H9 (cell line): ENCODE data around the gene TYW1. TPM values are rescaled to one million over a fixed set of nuclear protein-coding genes. Genes with fewer than 3 reads are reported as not detected.
"Not testable (repeated sequence)": the region's sequence is repeated elsewhere in the genome, so short reads cannot be mapped to it uniquely, and the experiment has no call there.

Experiments used
- DNase-seq: peaks from one replicate; pipeline ENCODE4 v3.0.0-alpha.2; 2017
- H2AFZ ChIP-seq: one replicate; pipeline ENCODE4 v1.6.1; 2013; ENCODE audit warnings: mild to moderate bottlenecking, low read length, control low read depth, moderate library complexity
- H2AK5ac ChIP-seq: 2 replicates; pipeline ENCODE4 v1.6.1; 2013; ENCODE audit warnings: low read length, control low read depth, mixed read lengths; ENCODE audit not compliant: insufficient read length
- H2BK120ac ChIP-seq: one replicate; pipeline ENCODE4 v1.6.1; 2013; ENCODE audit warnings: low read depth, mild to moderate bottlenecking, low read length, control low read depth, inconsistent platforms; ENCODE audit not compliant: poor library complexity, severe bottlenecking
- H2BK12ac ChIP-seq: 2 replicates; pipeline ENCODE4 v1.6.1; 2013; ENCODE audit warnings: low read length, control low read depth, mixed read lengths, low read depth; ENCODE audit not compliant: insufficient read length
- H2BK15ac ChIP-seq: 2 replicates; pipeline ENCODE4 v1.6.1; 2013; ENCODE audit warnings: low read depth, low read length, control low read depth
- H2BK20ac ChIP-seq: one replicate; pipeline ENCODE4 v1.6.1; 2013; ENCODE audit warnings: low read depth, mild to moderate bottlenecking, low read length, control low read depth, inconsistent platforms; ENCODE audit not compliant: poor library complexity, severe bottlenecking
- H2BK5ac ChIP-seq: 2 replicates; pipeline ENCODE4 v1.6.1; 2013; ENCODE audit warnings: low read length, control low read depth, mixed read lengths; ENCODE audit not compliant: insufficient read length
- H3K14ac ChIP-seq: 2 replicates; pipeline ENCODE4 v1.6.1; 2013; ENCODE audit warnings: low read length, control low read depth; ENCODE audit not compliant: insufficient read depth
- H3K18ac ChIP-seq: 2 replicates; pipeline ENCODE4 v1.6.1; 2013; ENCODE audit warnings: low read depth, mild to moderate bottlenecking, mixed read lengths, low read length, control low read depth; ENCODE audit not compliant: insufficient read length
- H3K23ac ChIP-seq: 2 replicates; pipeline ENCODE4 v1.6.1; 2013; ENCODE audit warnings: low read length, control low read depth, mixed read lengths, low read depth; ENCODE audit not compliant: insufficient read length
- H3K23me2 ChIP-seq: 2 replicates; pipeline ENCODE4 v1.6.1; 2013; ENCODE audit warnings: low read depth, mild to moderate bottlenecking, mixed read lengths, low read length, control low read depth; ENCODE audit not compliant: insufficient read length, poor library complexity, severe bottlenecking
- H3K27ac ChIP-seq: 2 replicates; pipeline ENCODE4 v1.5.1; 2013; ENCODE audit warnings: low read length, control low read depth, mixed read lengths, low read depth; ENCODE audit not compliant: insufficient read length
- H3K27me3 ChIP-seq: 2 replicates; pipeline ENCODE4 v1.6.1; 2013; ENCODE audit warnings: low read length, control low read depth, inconsistent platforms; ENCODE audit not compliant: insufficient read depth
- H3K4ac ChIP-seq: 2 replicates; pipeline ENCODE4 v1.6.1; 2013; ENCODE audit warnings: low read depth, mild to moderate bottlenecking, control low read depth, inconsistent platforms, low read length, moderate library complexity
- H3K4me1 ChIP-seq: 2 replicates; pipeline ENCODE4 v1.6.1; 2013; ENCODE audit warnings: low read length, control low read depth, inconsistent platforms; ENCODE audit not compliant: insufficient read depth
- H3K4me2 ChIP-seq: 2 replicates; pipeline ENCODE4 v1.6.1; 2013; ENCODE audit warnings: low read length, control low read depth, mixed read lengths; ENCODE audit not compliant: insufficient read length, insufficient read depth
- H3K56ac ChIP-seq: 2 replicates; pipeline ENCODE4 v1.6.1; 2013; ENCODE audit warnings: low read depth, mild to moderate bottlenecking, mixed read lengths, low read length, control low read depth; ENCODE audit not compliant: insufficient read length
- H3K79me1 ChIP-seq: 2 replicates; pipeline ENCODE4 v1.6.1; 2013; ENCODE audit warnings: low read depth, mild to moderate bottlenecking, moderate library complexity, low read length, control low read depth, inconsistent platforms; ENCODE audit not compliant: insufficient read depth, poor library complexity, severe bottlenecking
- H3K79me2 ChIP-seq: 2 replicates; pipeline ENCODE4 v1.6.1; 2013; ENCODE audit warnings: low read length, control low read depth, inconsistent platforms; ENCODE audit not compliant: insufficient read depth
- H3K9ac ChIP-seq: 2 replicates; pipeline ENCODE4 v1.6.1; 2013; ENCODE audit warnings: low read length, control low read depth, mixed read lengths; ENCODE audit not compliant: insufficient read length; ENCODE audit errors: extremely low read depth
- H3K9me3 ChIP-seq: one replicate; pipeline ENCODE4 v1.6.1; 2013; ENCODE audit warnings: low read depth, low read length, inconsistent platforms; ENCODE audit not compliant: control insufficient read depth
- H3T11ph ChIP-seq: one replicate; pipeline ENCODE4 v1.6.1; 2013; ENCODE audit warnings: mild to moderate bottlenecking, low read length, control low read depth, inconsistent platforms
- H4K20me1 ChIP-seq: one replicate; pipeline ENCODE4 v1.6.1; 2013; ENCODE audit not compliant: control insufficient read depth, insufficient read length, insufficient read depth
- H4K5ac ChIP-seq: 2 replicates; pipeline ENCODE4 v1.6.1; 2013; ENCODE audit warnings: low read depth, mild to moderate bottlenecking, mixed read lengths, low read length, control low read depth; ENCODE audit not compliant: insufficient read length
- H4K8ac ChIP-seq: replicated peaks from 2 replicates; pipeline ENCODE4 v1.6.1; 2013; ENCODE audit warnings: low read length, control low read depth, mixed read lengths, low read depth; ENCODE audit not compliant: insufficient read length
- H4K91ac ChIP-seq: 2 replicates; pipeline ENCODE4 v1.6.1; 2013; ENCODE audit warnings: low read depth, mild to moderate bottlenecking, moderate library complexity, mixed read lengths, low read length, control low read depth; ENCODE audit not compliant: insufficient read length
- H3K27ac Mint-ChIP-seq, 3 experiments: 2 replicates in 2 of 3; 3 replicates in 1 of 3; pipeline ENCODE4 v1.8.0; 2020 to 2021; ENCODE audit warnings: mixed read lengths in 3 of 3, mild to moderate bottlenecking in 1 of 3, moderate library complexity in 1 of 3
- H3K27me3 Mint-ChIP-seq: 2 replicates; pipeline ENCODE4 v1.8.0; 2021; ENCODE audit warnings: low read depth, mild to moderate bottlenecking, moderate library complexity, mixed read lengths
- H3K36me3 Mint-ChIP-seq, 3 experiments: 2 replicates in 2 of 3; 3 replicates in 1 of 3; pipeline ENCODE4 v1.8.0; 2020 to 2021; ENCODE audit warnings: low read depth in 3 of 3, mixed read lengths in 3 of 3; ENCODE audit not compliant: insufficient read depth in 1 of 3
- H3K4me1 Mint-ChIP-seq, 2 experiments: 2 replicates each; pipeline ENCODE4 v1.8.0; 2020; ENCODE audit warnings: mixed read lengths in 2 of 2
- H3K4me3 Mint-ChIP-seq, 2 experiments: 2 replicates in 1 of 2; 3 replicates in 1 of 2; pipeline ENCODE4 v1.8.0; 2020 to 2021; ENCODE audit warnings: mild to moderate bottlenecking in 2 of 2, mixed read lengths in 2 of 2, moderate library complexity in 1 of 2
- H3K9me3 Mint-ChIP-seq, 2 experiments: 2 replicates in 1 of 2; 3 replicates in 1 of 2; pipeline ENCODE4 v1.8.0; 2020; ENCODE audit warnings: mild to moderate bottlenecking in 2 of 2, mixed read lengths in 2 of 2, moderate library complexity in 1 of 2
- WGBS: extraction: QIAGEN DNeasy Blood & Tissue Kit; methylation state at CpG from one replicate; pipeline ENCODE4 v1.1.7; 2013; ENCODE audit warnings: missing lambda C conversion rate, low lambda C conversion rate, mixed read lengths; ENCODE audit not compliant: insufficient read length; ENCODE audit errors: extremely low coverage; 5-methylcytosine and 5-hydroxymethylcytosine counted together
- total RNA-seq: library from RNA; stranded (reverse); gene quantifications from 2 replicates; pipeline ENCODE4 v1.2.1, GENCODE V29; 2021

Gene TYW1
- total RNA-seq, 1 experiment from 2014 or later: 22.3 TPM

DNA sequence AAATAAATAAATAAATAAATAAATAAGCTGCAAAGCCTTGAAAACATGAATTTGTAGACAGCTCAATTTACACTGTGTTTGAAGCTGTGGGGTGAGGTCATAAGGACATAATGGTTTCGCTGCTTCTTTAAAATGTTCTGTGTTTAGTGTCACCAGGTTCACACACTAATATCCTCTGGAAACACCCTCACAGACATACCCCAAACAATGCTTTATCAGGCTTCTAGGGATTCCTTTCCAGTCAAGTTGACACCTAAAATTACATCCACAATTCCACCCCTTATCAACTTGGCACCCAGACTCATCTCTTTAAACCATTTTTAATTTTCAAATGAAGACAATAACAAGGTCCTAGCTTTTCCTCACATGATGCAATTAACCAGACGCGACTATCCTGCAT, 7.1 kb upstream of the TYW1 start:
- not testable (repeated sequence) for H3K9me3 Mint-ChIP-seq, H4K20me1 ChIP-seq, H2BK15ac ChIP-seq, H3K18ac ChIP-seq, H3K23me2 ChIP-seq, H2BK20ac ChIP-seq, H3K9me3 ChIP-seq, H3K27me3 Mint-ChIP-seq, H3K79me2 ChIP-seq, H4K5ac ChIP-seq, H3K9ac ChIP-seq, H3K4ac ChIP-seq, H3K4me1 ChIP-seq, H2BK12ac ChIP-seq, H2AFZ ChIP-seq, H4K91ac ChIP-seq, H3K4me3 Mint-ChIP-seq, H2BK5ac ChIP-seq, H3K14ac ChIP-seq, H3K27me3 ChIP-seq, H2BK120ac ChIP-seq, H3K27ac ChIP-seq, H3T11ph ChIP-seq, H3K4me2 ChIP-seq, H3K27ac Mint-ChIP-seq, H3K23ac ChIP-seq, DNase-seq, H3K56ac ChIP-seq, H3K4me1 Mint-ChIP-seq, H4K8ac ChIP-seq, H2AK5ac ChIP-seq, H3K79me1 ChIP-seq
- peaks cover 12 to 45% (median 36%) of the 10 kb centered on the region in 3 experiments; a peak in 6 of 7 replicates for H3K36me3 Mint-ChIP-seq
- WGBS: no CpG with 5 or more reads among the region's 3 CpGs

DNA sequence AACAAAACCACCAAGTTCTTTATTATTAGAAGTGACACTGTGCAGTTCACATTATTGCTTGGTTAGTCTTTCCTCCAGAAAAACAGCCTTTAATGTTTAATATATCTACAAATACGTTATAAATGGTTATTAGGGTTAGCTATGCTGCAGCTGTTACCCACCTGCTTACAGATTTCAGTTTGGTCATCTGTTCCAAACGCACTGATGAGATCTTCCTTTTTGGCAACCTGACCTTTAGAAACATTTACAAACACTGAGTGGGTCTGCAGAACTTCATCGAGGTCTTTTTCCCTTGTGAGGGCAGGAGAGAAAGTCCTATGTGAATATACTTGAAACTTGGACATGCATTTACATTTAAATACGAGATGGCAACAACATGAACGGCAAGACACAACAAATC, 2.6 kb upstream of the TYW1 start:
- H3K4ac ChIP-seq, H3T11ph ChIP-seq, H3K27me3 Mint-ChIP-seq, H2BK5ac ChIP-seq, H3K23ac ChIP-seq, H2BK15ac ChIP-seq, H3K9me3 Mint-ChIP-seq, H2BK20ac ChIP-seq, H4K5ac ChIP-seq, H3K4me1 ChIP-seq, H3K14ac ChIP-seq, H4K8ac ChIP-seq, H3K56ac ChIP-seq, H2AK5ac ChIP-seq, H2AFZ ChIP-seq, H3K18ac ChIP-seq, H3K79me1 ChIP-seq, H4K20me1 ChIP-seq, H3K9ac ChIP-seq, H3K23me2 ChIP-seq, H3K9me3 ChIP-seq, H3K27ac Mint-ChIP-seq, H3K27ac ChIP-seq, H2BK120ac ChIP-seq, H3K27me3 ChIP-seq, H2BK12ac ChIP-seq, H3K4me2 ChIP-seq, DNase-seq, H3K79me2 ChIP-seq, H4K91ac ChIP-seq: not testable (repeated sequence)
- H3K4me3 Mint-ChIP-seq: peak overlapping the region; percentile 86 to 98
- H3K36me3 Mint-ChIP-seq: peaks cover 12 to 35% (median 24%) of the 10 kb centered on the region in 3 experiments; a peak in 6 of 7 replicates
- WGBS: no CpG with 5 or more reads among the region's 5 CpGs
- H3K4me1 Mint-ChIP-seq: peaks cover 8 to 13% of the 10 kb centered on the region in 2 experiments
